ENCODE data around the gene AMMECR1. TPM values are rescaled to one million over a fixed set of nuclear protein-coding genes. Genes with fewer than 3 reads are reported as not detected.

Gene AMMECR1
- total RNA-seq, 2 experiments from 2014 or later = 7.8 to 7.9 TPM

- POLR2A ChIA-PET = no interaction called here
- no peak for ATAC-seq (ENCODE audit: poor library complexity)
- intact Hi-C loops (cut with DNase I, micrococcal nuclease) = loop anchor here in 1 of 2 experiments (5.0 kb wide), 1 partner anchor 319 kb away; the partner anchor contains the start of gene TMEM164
Observed at GRCh38 chrX:110321670-110322069, 3.8 kb upstream of the AMMECR1 start.

GRCh38 chrX:110321081-110321480 is 3.2 kb upstream of the AMMECR1 start:
- intact Hi-C loops (cut with DNase I, micrococcal nuclease) = loop anchor here in 1 of 2 experiments (5.0 kb wide), 1 partner anchor 319 kb away; the partner anchor contains the start of gene TMEM164
- TF ChIP-seq CTCF (IDR thresholded peaks at IDR 0.05) = no peak
- Histone ChIP-seq H3K4me3 (ENCODE audit: low read length) (no peak overlapping the region), H3K27me3 (ENCODE audit: control insufficient read depth in 1 of 2, insufficient read depth in 2 of 2, low read length in 2 of 2) (no peaks in the 10 kb centered on the region), H3K4me1 (ENCODE audit: insufficient read depth, low read length) (peaks cover 3% of the 10 kb centered on the region), H3K36me3 (ENCODE audit: insufficient read depth, low read length) (no peaks in the 10 kb centered on the region), H3K9me3 (ENCODE audit: control insufficient read depth in 1 of 2, insufficient read depth in 1 of 2, low read length in 2 of 2) (no peaks in the 10 kb centered on the region), H3K27ac (ENCODE audit: low read depth in 1 of 2, low read length in 2 of 2) (no peak overlapping the region)
- Mint-ChIP-seq H3K9me3 (no peaks in the 10 kb centered on the region), H3K36me3 (ENCODE audit: low read depth) (peaks cover 24% of the 10 kb centered on the region), H3K4me1 (ENCODE audit: low read depth) (peaks cover 14% of the 10 kb centered on the region), H3K27me3 (no peaks in the 10 kb centered on the region), H3K27ac (no peak overlapping the region), H3K4me3 (no peak overlapping the region)
- DNase-seq (no peak), ATAC-seq (ENCODE audit: poor library complexity) (no peak)
- ChIA-PET CTCF (interaction anchor here (1.0 kb wide), 1 partner anchor 11 kb away, joined by 3 read pairs; no protein-coding TSS in a partner anchor), POLR2A (no interaction called here)

More at GRCh38 chrX:110321670-110322069, 3.8 kb upstream of the AMMECR1 start:
- CTCF ChIA-PET = interaction anchor here (0.6 to 1.0 kb wide), 2 partner anchors 12 to 629 kb away, joined by 3 read pairs; no protein-coding TSS in a partner anchor
- Histone ChIP-seq H3K4me1 (ENCODE audit: insufficient read depth, low read length) (peaks cover 3% of the 10 kb centered on the region), H3K27ac (ENCODE audit: low read depth in 1 of 2, low read length in 2 of 2) (no peak overlapping the region), H3K36me3 (ENCODE audit: insufficient read depth, low read length) (no peaks in the 10 kb centered on the region), H3K4me3 (ENCODE audit: low read length) (no peak overlapping the region), H3K9me3 (ENCODE audit: control insufficient read depth in 1 of 2, insufficient read depth in 1 of 2, low read length in 2 of 2) (no peaks in the 10 kb centered on the region), H3K27me3 (ENCODE audit: control insufficient read depth in 1 of 2, insufficient read depth in 2 of 2, low read length in 2 of 2) (no peaks in the 10 kb centered on the region)
- Mint-ChIP-seq H3K27me3 (no peaks in the 10 kb centered on the region), H3K9me3 (no peaks in the 10 kb centered on the region), H3K27ac (no peak overlapping the region), H3K4me1 (ENCODE audit: low read depth) (peaks cover 9% of the 10 kb centered on the region), H3K36me3 (ENCODE audit: low read depth) (peaks cover 20% of the 10 kb centered on the region), H3K4me3 (no peak overlapping the region)
- TF ChIP-seq CTCF (IDR thresholded peaks at IDR 0.05) = no peak
- DNase-seq = no peak

GRCh38 chrX:110320381-110320987 is 2.6 kb upstream of the AMMECR1 start:
- Mint-ChIP-seq H3K27ac (no peak overlapping the region), H3K9me3 (no peaks in the 10 kb centered on the region), H3K4me3 (no peak overlapping the region), H3K4me1 (ENCODE audit: low read depth) (peaks cover 19% of the 10 kb centered on the region), H3K36me3 (ENCODE audit: low read depth) (peaks cover 24% of the 10 kb centered on the region), H3K27me3 (no peaks in the 10 kb centered on the region)
- ATAC-seq (ENCODE audit: poor library complexity) (no peak), DNase-seq (no peak)
- Histone ChIP-seq H3K4me1 (ENCODE audit: insufficient read depth, low read length) (peaks cover 3% of the 10 kb centered on the region), H3K4me3 (ENCODE audit: low read length) (no peak overlapping the region), H3K36me3 (ENCODE audit: insufficient read depth, low read length) (no peaks in the 10 kb centered on the region), H3K9me3 (ENCODE audit: control insufficient read depth in 1 of 2, insufficient read depth in 1 of 2, low read length in 2 of 2) (no peaks in the 10 kb centered on the region), H3K27ac (ENCODE audit: low read depth in 1 of 2, low read length in 2 of 2) (no peak overlapping the region), H3K27me3 (ENCODE audit: control insufficient read depth in 1 of 2, insufficient read depth in 2 of 2, low read length in 2 of 2) (no peaks in the 10 kb centered on the region)
- POLR2A ChIA-PET = no interaction called here
- CTCF ChIA-PET = no interaction called here
- intact Hi-C loops (cut with DNase I, micrococcal nuclease) = loop anchor here in 1 of 2 experiments (5.0 kb wide), 1 partner anchor 318 kb away; the partner anchor contains the start of gene TMEM164
- TF ChIP-seq CTCF (IDR thresholded peaks at IDR 0.05) = no peak

Measured in CD4-positive, alpha-beta T cell (primary cell).